Hepatocyte (in vitro differentiated cells): Measurements from ENCODE around the gene TOB1. TPM values are rescaled to one million over a fixed set of nuclear protein-coding genes. Genes with fewer than 3 reads are reported as not detected.
A peak's percentile ranks its signal among the peaks of the same experiment; 100 is the strongest.

ENCODE experiments used
- DNase-seq: peaks from one replicate; pipeline ENCODE4 v3.0.0-alpha.2; 2016; ENCODE audit warnings: low spot score
- H2AFZ ChIP-seq: fragments of 200-600 bp; sonication (generic); 2 replicates; pipeline ENCODE4 v1.6.0; 2016; ENCODE audit warnings: antibody characterized with exemption, mild to moderate bottlenecking
- H3K27ac ChIP-seq: fragments of 200-600 bp; sonication (generic); 2 replicates; pipeline ENCODE4 v1.5.1; 2016; ENCODE audit warnings: mild to moderate bottlenecking
- H3K27me3 ChIP-seq: fragments of 200-600 bp; sonication (generic); 2 replicates; pipeline ENCODE4 v1.6.1; 2016
- H3K36me3 ChIP-seq: fragments of 200-600 bp; sonication (generic); replicated peaks from 2 replicates; pipeline ENCODE4 v1.5.1; 2016; ENCODE audit warnings: low read depth; ENCODE audit not compliant: insufficient read depth
- H3K4me1 ChIP-seq: fragments of 200-600 bp; sonication (generic); 2 replicates; pipeline ENCODE4 v1.5.1; 2016; ENCODE audit warnings: mild to moderate bottlenecking, moderate library complexity; ENCODE audit not compliant: insufficient read depth
- H3K4me2 ChIP-seq: fragments of 200-600 bp; sonication (generic); 2 replicates; pipeline ENCODE4 v1.6.0; 2016
- H3K4me3 ChIP-seq: fragments of 200-600 bp; sonication (generic); 2 replicates; pipeline ENCODE4 v1.5.1; 2016; ENCODE audit warnings: mild to moderate bottlenecking
- H3K79me2 ChIP-seq: fragments of 200-600 bp; sonication (generic); 2 replicates; pipeline ENCODE4 v1.6.0; 2017; ENCODE audit warnings: mild to moderate bottlenecking
- H3K9me2 ChIP-seq: fragments of 200-600 bp; sonication (generic); replicated peaks from 2 replicates; pipeline ENCODE4 v1.6.0; 2017; ENCODE audit warnings: mild to moderate bottlenecking; ENCODE audit not compliant: insufficient read depth
- H3K9me3 ChIP-seq: fragments of 200-600 bp; sonication (generic); 2 replicates; pipeline ENCODE4 v1.5.1; 2016; ENCODE audit warnings: low read depth, mild to moderate bottlenecking
- H4K20me1 ChIP-seq: fragments of 200-600 bp; sonication (generic); 2 replicates; pipeline ENCODE4 v1.6.0; 2016; ENCODE audit warnings: mild to moderate bottlenecking; ENCODE audit not compliant: insufficient read depth, poor library complexity, severe bottlenecking
- CTCF ChIP-seq: fragments of 200-600 bp; sonication (generic); IDR thresholded peaks from 2 replicates; pipeline ENCODE4 v1.5.1; 2016; ENCODE audit warnings: antibody characterized with exemption, mild to moderate bottlenecking; ENCODE audit not compliant: poor library complexity
- EZH2 ChIP-seq: fragments of 200-600 bp; sonication (generic); IDR thresholded peaks from 2 replicates; pipeline ENCODE4 v1.6.1; 2016; ENCODE audit warnings: antibody characterized with exemption, mild to moderate bottlenecking, borderline replicate concordance
- EZH2phosphoT487 ChIP-seq: fragments of 200-600 bp; sonication (generic); IDR thresholded peaks from one replicate; pipeline ENCODE4 v1.6.1; 2018; ENCODE audit warnings: antibody characterized with exemption, mild to moderate bottlenecking, low read depth, moderate library complexity; ENCODE audit not compliant: unreplicated experiment, severe bottlenecking
- WGBS: methylation state at CpG from one replicate; pipeline ENCODE4 v1.1.6; 2016; ENCODE audit warnings: low lambda C conversion rate; ENCODE audit errors: missing lambda C conversion rate; 5-methylcytosine and 5-hydroxymethylcytosine counted together
- polyA plus RNA-seq: library from polyadenylated mRNA; unstranded; fragments of >200 nt; fragmentation: Nextera tagmentation; extraction: Ambion mirVana; gene quantifications from 2 replicates; pipeline ENCODE4 v1.2.1, GENCODE V29; 2016
- total RNA-seq: library from RNA; depleted of rRNA; stranded (reverse); fragments of >200 nt; gene quantifications from 2 replicates; pipeline ENCODE4 v1.2.3, GENCODE V29; 2014

The TOB1 gene
- total and polyA plus RNA-seq, 2 experiments from 2014 or later = 43.2 to 52.1 TPM

- Histone ChIP-seq H3K9me3 (no peaks in the 10 kb centered on the region), H3K27ac (peak overlapping the region; percentile 98), H3K4me3 (no peak overlapping the region), H3K27me3 (no peaks in the 10 kb centered on the region), H2AFZ (no peak overlapping the region), H3K79me2 (no peaks in the 10 kb centered on the region), H3K4me1 (peaks cover 44% of the 10 kb centered on the region), H3K4me2 (peak overlapping the region; percentile 33), H3K9me2 (no peaks in the 10 kb centered on the region), H4K20me1 (no peaks in the 10 kb centered on the region), H3K36me3 (no peaks in the 10 kb centered on the region)
- 80% methylated on average over 9 of the region's 9 CpGs for WGBS
- DNase-seq = no peak
- TF ChIP-seq EZH2 (no peak), EZH2phosphoT487 (no peak), CTCF (no peak)
Observed at GRCh38 chr17:50902372-50903353, 36.5 kb upstream of the TOB1 start.

GRCh38 chr17:50900383-50900892, 34.3 kb upstream of the TOB1 start:
- H3K4me1 ChIP-seq = peaks cover 31% of the 10 kb centered on the region
- no peak overlapping the region for H2AFZ ChIP-seq
- H3K4me3 ChIP-seq = no peak overlapping the region

GRCh38 chr17:50899559-50900319, 33.6 kb upstream of the TOB1 start:
- Histone ChIP-seq H3K27me3 (no peaks in the 10 kb centered on the region), H3K9me2 (no peaks in the 10 kb centered on the region), H3K4me2 (no peak overlapping the region), H3K4me3 (no peak overlapping the region), H2AFZ (no peak overlapping the region), H4K20me1 (no peaks in the 10 kb centered on the region), H3K4me1 (peaks cover 24% of the 10 kb centered on the region), H3K27ac (peak overlapping the region; percentile 58), H3K79me2 (no peaks in the 10 kb centered on the region), H3K9me3 (no peaks in the 10 kb centered on the region), H3K36me3 (no peaks in the 10 kb centered on the region)
- DNase-seq = no peak
- no peak for TF ChIP-seq EZH2
- no peak for TF ChIP-seq EZH2phosphoT487
- TF ChIP-seq CTCF = no peak
- 77% methylated on average over 17 of the region's 17 CpGs for WGBS

More at GRCh38 chr17:50900383-50900892, 34.3 kb upstream of the TOB1 start:
- WGBS = 90% methylated on average over 5 of the region's 7 CpGs
- no peaks in the 10 kb centered on the region for H3K9me2 ChIP-seq
- no peaks in the 10 kb centered on the region for H3K27me3 ChIP-seq
- no peaks in the 10 kb centered on the region for H3K79me2 ChIP-seq
- H3K36me3 ChIP-seq = no peaks in the 10 kb centered on the region
- no peak overlapping the region for H3K27ac ChIP-seq
- no peaks in the 10 kb centered on the region for H3K9me3 ChIP-seq
- TF ChIP-seq CTCF (no peak), EZH2phosphoT487 (no peak), EZH2 (no peak)
- no peak overlapping the region for H3K4me2 ChIP-seq
- no peaks in the 10 kb centered on the region for H4K20me1 ChIP-seq
- no peak for DNase-seq
